GM12872 (cell line): ENCODE measurements around the gene AKT3.

Experiments used
- TF ChIP-seq, protein P1 (sequence below): IDR thresholded peaks from 3 replicates; pipeline ENCODE4 v1.5.1; 2011; ENCODE audit warnings: low read depth, mild to moderate bottlenecking, low read length, moderate library complexity; ENCODE audit not compliant: insufficient read depth

AKT3 gene

GRCh38 chr1:243792401-243792800, 57.6 kb downstream of the AKT3 start:
- TF ChIP-seq, protein P1, sequence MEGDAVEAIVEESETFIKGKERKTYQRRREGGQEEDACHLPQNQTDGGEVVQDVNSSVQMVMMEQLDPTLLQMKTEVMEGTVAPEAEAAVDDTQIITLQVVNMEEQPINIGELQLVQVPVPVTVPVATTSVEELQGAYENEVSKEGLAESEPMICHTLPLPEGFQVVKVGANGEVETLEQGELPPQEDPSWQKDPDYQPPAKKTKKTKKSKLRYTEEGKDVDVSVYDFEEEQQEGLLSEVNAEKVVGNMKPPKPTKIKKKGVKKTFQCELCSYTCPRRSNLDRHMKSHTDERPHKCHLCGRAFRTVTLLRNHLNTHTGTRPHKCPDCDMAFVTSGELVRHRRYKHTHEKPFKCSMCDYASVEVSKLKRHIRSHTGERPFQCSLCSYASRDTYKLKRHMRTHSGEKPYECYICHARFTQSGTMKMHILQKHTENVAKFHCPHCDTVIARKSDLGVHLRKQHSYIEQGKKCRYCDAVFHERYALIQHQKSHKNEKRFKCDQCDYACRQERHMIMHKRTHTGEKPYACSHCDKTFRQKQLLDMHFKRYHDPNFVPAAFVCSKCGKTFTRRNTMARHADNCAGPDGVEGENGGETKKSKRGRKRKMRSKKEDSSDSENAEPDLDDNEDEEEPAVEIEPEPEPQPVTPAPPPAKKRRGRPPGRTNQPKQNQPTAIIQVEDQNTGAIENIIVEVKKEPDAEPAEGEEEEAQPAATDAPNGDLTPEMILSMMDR, result no peak

DNA sequence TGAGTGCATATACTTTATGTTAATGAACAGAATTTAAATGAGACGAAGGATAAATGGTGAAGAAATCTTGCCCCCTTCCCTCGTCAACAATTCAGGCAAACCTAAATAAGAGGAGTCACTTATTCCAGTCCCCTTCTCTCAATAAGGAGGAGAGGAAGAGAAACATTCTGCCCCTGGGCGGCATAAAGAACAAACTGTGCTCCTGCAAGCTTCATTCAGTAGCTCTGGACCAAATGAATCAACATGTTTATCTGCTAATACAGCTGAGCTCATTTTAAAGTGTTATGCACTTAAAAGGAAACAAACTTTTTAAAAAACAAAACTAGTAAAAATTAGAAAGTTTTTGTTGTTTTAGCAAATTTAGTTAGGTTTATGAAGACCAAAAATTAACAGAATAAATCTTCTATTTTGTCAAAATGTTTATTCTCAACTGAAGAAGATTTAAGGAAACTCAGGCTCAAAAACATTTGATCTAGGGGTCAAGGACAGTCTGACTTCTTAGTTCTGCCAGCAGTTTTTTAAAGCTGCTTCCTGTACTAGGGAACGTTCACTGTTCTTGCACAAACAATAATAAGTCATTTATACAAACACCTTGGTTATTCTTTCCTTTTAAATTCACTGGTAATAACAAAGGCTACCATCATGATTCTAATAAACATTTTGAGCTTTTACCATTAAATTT, 58.3 kb downstream of the AKT3 start:
- TF ChIP-seq, protein P1, result no peak

GRCh38 chr1:243790404-243790803, 59.6 kb downstream of the AKT3 start:
- TF ChIP-seq, protein P1, result no peak

DNA sequence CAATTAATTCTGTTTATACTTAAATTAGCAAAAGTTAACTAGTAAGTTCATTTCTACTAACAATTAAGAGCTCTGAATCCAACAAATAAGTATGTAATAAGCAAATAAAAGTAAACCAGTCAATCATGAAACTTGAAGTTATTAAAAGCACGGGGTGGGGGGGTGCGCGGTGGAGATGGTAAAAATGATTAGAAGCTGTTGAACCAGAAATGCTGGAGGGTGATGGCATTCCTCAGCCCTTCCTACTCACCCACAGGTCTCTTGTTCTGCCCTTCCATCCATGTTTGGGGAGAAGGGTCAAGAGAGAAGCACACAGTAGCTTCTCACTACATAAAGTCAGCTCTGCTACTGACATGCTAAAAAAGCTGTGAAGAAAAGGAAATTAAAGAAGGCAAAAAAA, 63.5 kb downstream of the AKT3 start:
- TF ChIP-seq, protein P1, result no peak

- TF ChIP-seq, protein P1, result no peak
Observed at GRCh38 chr1:243784506-243784905, 65.5 kb downstream of the AKT3 start.

GRCh38 chr1:243783714-243784113, 66.3 kb downstream of the AKT3 start:
- TF ChIP-seq, protein P1, result no peak

DNA sequence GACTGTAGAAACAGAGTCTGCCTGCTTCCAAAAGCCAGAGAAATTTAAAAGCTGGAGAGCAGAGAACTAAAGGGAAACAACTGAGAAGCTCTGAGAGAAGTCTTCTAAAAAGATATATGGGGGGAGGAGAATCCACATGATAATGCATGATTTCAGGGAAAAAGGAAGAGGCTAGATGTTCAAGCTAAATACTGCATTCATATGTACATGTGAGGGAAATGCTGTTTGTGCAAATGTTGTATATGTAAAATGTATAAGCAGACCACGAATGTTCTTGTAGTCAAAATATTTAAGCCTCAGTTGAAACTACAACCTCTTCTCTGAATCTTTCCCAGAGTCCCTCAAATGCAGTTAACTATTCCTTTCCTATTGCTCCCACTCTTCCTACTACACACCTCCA, 79.2 kb downstream of the AKT3 start:
- TF ChIP-seq, protein P1, result no peak
